SW480 (cell line): ENCODE results near the gene NAA20.

ENCODE experiments used
- DNase-seq: peaks from one replicate; pipeline ENCODE4 v3.0.0-alpha.2; 2016; ENCODE audit warnings: low spot score

Gene NAA20, protein sequence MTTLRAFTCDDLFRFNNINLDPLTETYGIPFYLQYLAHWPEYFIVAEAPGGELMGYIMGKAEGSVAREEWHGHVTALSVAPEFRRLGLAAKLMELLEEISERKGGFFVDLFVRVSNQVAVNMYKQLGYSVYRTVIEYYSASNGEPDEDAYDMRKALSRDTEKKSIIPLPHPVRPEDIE

DNA sequence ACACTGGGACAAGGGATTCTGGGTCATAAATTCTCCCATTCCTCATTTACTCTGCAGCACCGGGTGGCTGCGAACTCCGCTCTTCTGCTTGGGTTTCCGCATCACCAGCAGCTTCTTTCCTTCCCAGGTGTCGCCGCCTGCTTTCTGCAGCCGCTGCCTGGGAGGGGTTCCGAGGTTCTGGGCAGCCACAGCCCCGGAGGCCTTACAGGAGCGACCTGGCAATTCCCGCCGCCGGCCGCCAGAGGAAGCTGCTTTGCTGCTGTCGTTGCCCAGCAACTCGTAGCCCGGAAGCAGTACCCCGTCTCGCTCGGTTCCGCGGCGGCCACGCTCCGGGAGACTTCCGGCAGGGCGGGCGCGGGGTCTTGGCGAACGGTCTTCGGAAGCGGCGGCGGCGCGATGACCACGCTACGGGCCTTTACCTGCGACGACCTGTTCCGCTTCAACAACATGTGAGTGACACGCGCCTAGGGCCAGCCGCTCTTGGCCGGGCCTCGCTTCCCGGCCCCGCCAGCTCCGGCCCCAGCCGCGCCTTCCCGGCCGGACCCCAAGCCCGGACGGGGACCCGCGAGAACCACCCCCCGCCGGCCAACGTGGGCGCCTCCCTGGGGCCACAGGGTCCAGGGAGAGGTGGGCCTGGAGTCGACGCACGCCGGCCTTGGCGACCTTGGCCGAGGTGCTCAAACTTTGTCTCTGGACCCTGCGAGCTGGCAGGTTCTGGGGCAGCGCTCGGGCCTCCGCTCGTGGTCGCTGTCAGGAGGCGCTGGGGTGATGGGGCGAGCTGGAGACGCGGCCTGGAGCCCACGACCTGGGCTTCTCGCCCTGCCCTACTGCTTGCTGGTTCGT, at the start of gene NAA20:
TSS of gene NAA20 (plus strand) at position 362 of the 843 bp plus-strand sequence. CDS start at position 397, 35 bp downstream.
- DNase-seq: peak; percentile 98

DNA sequence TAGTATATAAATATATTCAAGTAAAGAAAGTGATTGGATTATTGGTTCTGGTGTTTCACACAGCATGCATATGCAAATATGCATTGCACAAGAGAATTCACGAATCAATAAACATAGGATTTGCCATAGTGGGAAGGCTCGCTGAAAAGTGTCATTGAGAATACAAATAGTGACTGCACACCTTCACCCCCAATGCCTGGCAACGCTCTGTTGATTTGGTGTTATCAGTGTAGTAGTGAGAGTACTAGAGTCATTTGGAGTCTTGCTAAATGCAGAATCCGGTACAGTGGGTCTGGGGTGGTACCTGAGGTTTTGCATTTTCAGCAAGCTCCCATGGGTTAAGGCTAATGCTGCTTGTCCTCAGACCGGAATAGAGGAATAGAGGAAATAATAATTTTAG, 49.7 kb upstream of the NAA20 start:
- no peak for DNase-seq

DNA sequence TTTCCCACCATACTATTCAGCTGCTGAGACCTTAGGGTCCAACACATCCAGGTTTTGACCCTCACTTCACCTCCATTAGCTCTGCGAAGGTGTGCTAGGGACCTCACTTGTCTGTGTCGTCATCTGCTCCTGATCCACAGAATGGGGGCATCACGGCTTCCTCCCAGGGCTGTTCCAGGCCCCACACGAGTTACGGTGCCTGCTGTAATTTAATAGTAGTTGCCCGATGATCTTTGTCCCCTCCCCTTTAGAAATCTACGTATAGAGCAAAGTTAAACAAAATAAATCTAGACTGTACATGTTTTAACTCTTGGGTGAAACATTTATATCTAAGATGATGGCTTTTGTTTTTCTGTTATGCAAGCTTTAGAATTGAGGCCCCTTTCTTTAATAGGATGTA, 49.1 kb upstream of the NAA20 start:
- DNase-seq: no peak

DNA sequence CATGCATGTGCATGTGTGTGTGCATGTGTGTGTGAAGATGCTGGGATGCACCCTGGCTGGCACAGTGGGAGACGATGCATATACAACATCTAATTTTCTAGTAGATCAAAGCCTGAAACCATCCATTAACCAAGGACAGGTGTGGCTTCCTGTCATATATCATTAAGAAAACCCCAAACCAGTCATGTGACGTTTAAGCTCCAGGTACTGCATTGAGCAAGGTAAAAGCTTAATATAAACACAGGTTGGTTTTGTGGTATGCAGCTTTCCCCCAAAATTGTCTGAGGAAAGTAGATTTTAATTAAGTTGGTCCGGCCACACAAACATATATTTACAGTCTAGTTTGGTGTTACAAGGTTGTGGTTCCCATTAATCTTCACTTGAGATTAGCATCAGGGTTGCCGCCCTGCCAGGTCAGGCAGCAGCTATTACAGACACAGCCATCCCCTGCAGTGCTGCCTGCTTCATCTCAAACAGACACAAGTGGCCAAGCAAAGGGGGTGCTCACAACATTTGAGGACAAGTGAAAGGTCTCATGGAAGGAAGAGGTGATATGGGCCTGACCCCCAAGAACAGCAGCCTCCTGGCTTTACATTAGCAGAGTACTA, 48.6 kb upstream of the NAA20 start:
- peak; percentile 99 for DNase-seq

DNA sequence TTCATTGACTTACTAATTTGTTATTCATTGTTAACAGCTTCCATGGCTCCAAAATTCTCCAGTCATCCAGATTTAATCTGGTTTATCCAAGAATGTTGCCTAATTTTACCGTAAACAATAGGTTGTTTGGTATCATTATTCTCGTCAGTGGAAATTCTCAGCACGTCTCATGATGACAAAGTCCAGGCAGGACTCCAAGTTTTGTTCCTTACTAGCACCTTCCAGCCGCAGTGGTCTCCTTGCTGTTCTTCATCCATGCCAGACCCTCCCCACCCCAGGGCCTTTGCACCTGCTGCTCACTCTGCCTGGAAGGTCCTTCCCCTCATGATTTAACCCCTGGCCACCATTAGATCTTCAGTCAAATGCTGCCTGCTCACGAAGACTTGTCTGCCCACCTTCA, 48.1 kb upstream of the NAA20 start:
- no peak for DNase-seq

DNA sequence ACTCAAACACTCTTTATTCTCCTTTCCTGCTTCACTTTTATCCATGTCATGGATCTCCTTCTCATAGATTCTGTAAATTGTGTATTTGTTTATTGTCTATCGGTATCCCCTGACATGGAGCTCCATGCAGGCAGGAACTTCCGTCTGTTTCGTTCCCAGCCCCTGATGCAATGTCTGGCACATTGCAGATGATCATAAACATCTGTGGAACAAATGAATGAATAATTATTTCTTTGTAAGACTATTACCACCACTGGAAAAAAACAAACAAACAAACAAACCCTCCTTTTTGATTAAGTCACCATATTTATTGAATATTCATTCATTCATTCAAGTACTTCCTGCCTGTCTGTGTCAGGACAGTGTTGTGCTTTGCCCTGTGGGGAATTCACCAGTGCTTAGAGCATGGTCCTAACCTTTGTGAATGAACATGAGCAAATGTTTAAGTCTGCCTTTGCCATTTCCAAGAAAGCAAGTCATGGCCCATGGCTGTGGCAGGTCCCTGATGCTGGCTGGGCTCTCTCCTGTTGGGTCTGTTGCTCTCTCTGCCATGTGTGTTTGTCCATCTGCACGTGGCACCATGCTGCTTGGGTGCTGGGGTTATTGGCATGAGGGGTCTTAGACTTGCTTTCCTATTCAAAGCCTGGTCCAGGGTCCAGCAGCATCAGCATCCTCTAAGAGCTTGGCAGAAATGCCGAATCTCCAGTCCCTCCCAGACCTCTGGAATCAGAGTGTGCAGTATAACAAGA, 47.5 kb upstream of the NAA20 start:
- no peak for DNase-seq

DNA sequence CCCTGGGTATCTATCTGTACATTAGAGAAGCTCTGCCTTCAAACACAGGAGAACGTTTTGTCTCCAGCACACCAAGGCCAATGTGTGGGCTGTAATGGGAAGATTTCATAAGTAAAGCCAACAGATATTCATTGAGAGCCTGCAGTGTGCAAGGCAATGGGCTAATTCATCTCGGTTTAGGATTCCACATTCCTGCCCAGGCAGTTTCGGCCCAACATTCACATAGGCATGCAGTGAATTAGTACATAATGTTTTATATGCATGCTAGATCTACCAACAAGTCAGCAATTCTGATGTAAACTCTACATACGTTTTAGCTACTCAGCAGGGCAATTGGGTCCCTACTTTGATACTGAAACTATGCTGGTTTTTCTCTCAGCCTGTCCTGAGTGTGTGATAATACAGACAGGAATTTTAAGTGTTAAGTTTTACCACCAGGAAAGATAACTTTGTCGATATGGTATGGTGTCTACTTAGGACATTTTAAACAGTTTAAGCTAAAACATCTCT, 46.9 kb upstream of the NAA20 start:
- DNase-seq: no peak

DNA sequence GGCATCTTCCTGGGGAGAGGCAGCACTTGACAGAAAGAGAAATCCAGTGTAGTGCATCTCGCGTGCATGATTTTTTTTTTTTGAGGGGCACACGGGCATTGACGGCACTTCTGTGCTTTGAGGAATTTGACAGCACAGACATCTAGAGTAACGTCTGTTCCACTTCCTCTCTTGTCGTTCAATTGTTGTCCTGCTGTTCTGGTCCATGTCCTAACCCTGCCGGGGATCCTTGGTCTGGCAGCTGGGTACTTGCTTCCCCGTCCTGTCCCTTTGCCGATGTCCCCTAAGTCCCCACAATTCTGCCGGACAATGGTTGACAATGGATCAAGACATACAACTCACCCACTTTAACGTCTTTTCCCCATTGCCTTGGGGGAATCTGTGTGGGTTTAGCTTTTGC, 46.0 kb upstream of the NAA20 start:
- no peak for DNase-seq

DNA sequence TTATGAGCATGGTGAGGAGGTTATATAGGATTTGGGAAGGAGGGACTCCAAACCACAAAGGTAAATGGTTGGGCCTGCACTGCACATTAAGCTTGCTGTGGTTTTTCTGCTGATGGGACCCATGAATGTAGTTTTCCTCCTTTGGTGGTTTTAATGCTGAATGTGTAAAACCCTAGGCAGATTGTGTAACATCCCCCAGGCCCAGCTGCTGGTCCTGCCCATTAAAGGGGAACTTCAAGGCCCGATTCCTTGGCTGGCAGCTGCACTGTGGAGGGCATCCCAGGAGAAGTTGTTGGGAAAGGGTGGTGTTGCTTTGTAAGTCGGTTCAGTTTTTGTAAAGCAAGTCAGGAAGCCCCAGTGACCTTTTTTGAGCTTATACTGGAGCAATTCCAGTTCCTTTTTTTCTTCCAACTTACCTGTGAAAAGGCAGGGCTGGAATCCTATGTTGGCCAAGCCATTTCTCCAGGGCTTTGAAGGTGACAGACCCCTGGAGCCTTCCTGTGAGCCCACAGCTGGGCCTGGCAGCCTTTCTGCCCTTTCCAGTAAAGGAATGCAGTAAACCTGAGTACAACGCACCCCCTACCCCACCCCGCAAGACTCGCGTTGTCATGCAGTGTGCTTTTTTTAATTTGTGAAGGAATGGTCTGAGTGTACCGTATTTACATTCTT, 43.1 kb upstream of the NAA20 start:
- peak; percentile 61 for DNase-seq

DNA sequence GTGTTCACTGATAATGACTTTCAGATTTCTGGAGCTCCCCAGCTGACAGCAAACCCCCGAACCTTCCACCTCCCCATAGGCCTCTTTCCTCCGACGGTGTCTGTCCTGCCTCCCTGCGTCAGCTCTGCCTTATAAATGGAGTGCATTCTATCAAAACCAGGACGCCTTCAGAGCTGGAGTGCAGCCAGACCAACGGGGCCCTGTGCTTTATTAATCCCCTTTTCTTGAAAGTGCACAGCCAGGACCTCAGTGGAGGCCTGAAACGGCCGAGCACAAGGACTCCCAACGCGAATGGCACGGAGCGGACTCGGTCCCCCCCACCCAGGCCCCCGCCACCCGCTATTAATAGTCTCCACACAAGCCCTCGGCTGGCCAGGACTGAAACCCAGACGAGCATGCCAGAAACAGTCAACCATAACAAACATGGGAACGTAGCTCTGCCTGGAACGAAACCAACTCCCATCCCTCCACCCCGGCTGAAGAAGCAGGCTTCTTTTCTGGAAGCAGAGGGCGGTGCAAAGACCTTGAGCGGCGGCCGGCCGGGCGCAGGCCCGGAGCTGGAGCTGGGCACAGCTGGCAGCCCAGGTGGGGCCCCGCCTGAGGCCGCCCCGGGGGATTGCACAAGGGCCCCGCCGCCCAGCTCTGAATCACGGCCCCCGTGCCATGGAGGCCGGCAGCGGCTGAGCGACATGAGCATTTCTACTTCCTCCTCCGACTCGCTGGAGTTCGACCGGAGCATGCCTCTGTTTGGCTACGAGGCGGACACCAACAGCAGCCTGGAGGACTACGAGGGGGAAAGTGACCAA, 42.3 kb upstream of the NAA20 start:
- peak; percentile 55 for DNase-seq

DNA sequence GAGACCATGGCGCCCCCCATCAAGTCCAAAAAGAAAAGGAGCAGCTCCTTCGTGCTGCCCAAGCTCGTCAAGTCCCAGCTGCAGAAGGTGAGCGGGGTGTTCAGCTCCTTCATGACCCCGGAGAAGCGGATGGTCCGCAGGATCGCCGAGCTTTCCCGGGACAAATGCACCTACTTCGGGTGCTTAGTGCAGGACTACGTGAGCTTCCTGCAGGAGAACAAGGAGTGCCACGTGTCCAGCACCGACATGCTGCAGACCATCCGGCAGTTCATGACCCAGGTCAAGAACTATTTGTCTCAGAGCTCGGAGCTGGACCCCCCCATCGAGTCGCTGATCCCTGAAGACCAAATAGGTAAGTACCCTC, 41.7 kb upstream of the NAA20 start:
- peak; percentile 54 for DNase-seq

DNA sequence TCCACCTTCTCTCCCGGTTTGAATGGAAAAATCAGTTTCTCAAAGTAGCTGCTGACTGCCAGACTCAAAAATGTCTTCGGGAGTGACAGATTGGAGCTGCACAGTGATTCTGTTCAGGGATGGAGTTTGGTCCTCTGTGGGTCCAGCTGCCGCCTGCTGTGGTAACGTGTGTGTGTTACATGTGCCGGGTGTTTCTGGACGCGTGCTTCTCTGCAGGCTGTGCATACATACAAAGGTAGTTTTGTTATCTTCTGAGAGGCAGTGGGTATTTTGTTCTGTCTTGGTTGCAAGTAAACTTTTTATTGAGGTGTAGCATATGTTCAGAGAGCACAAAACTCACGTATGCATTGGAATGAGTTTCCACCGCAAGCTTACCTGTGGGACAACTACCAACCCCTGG, 41.3 kb upstream of the NAA20 start:
- DNase-seq: peak; percentile 55

DNA sequence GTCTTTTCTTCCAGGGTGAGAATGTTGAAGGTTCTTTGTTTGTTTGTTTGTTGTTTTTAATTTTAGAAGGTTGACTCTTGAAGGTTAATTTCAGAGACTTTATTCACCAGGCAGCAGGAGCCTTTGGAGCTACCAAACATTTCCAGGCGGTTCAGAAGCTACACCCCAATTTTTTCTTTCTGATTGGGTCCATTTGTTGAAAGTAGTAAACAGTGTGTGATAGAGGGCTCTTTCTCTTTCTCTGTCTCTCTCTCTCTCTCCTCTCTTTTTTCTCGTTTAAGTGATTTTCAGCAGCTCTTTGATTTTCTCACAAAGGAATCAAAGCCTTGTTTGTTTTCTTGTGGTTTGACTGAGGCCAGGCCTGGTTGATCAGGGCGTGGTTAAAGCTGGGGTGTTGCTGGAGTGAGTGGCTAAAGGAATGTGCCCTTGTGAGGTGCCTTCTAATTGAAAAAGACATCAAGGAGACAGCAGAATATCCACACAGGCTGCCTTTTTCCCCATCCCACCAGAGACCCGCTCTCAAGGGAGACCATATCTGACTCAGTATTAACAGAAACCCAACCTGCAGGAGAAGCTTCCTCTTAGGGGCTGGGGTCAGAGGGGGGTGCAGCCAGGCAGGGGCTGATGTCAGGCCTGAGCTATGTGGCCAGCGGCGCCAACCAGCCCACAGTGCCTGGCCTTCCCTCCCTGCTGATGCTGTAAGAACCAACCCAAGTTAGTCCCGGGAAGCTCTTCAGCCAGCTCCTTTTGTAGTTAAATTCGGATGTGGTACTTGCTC, 40.4 kb upstream of the NAA20 start:
- DNase-seq: peak; percentile 91

DNA sequence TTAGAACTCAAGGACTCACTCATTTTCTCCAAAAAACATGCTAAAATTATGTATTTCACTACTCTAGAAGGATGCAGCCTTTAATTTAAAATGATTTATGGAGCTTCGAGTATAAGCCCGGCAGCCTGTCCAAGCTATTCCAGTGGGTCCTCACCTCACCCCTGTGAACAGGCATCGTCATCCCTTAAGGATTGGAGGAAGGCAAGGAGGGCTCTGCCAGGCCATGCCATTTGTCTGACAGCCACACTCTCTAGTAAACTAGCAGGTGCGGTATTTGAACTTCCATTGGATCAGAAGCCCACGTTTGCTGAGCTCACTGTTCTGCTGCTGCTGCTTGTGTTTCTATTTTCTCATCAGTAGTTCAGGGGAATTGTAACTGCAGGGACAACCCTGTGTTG, 39.8 kb upstream of the NAA20 start:
- DNase-seq: no peak

DNA sequence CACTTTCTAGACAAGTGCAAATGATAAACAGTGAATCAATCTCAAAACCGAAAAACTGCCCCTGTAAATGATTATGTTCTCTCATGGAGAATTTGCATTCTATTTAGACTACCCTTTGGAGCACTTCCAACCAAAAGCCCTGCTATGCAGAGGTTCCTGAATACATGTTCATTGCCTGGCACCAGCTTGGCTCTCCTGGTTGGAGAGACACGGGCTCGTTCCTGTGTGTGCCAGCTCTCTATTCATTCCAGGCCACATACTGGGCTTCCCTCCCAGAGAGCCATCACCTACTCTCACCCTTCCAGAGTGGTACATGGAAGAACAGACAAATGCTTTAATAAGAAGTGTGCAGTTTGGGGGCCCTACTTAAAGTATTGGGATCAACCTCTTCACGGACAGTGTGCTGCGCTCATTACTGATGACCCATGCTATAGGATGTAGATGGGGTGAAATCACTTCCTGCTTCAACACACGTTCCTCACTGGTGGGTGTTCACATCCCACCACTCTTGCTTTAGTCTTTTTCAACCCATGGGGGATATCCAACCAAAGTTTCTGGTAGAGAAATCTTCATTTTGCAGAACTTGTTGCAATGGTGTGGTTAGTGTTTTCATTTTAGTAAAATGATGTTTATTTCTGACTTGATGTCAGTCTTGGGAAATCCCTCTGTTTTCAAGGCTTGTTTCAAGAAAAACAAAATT, 38.5 kb upstream of the NAA20 start:
- DNase-seq: no peak

DNA sequence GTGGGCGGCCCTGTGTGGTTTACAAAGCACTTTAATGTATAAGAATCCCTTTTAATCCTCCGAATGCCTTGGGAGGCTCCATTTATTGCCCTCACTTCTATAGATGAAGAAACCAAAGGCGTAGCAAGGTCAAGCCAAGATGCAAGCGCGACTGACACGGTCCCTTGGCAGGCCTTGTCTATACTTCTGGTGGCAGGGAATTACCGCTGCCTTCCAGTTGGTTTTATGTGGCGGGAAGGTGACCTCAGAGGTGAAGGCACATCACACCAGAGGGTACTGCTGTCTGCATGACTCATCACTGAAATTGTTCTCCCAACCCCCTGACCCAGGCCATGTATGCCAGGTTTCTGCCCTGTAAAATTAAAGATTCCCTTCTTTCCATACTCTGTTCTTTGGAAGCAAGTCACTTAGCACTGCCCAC, 36.1 kb upstream of the NAA20 start:
- DNase-seq: peak; percentile 94

DNA sequence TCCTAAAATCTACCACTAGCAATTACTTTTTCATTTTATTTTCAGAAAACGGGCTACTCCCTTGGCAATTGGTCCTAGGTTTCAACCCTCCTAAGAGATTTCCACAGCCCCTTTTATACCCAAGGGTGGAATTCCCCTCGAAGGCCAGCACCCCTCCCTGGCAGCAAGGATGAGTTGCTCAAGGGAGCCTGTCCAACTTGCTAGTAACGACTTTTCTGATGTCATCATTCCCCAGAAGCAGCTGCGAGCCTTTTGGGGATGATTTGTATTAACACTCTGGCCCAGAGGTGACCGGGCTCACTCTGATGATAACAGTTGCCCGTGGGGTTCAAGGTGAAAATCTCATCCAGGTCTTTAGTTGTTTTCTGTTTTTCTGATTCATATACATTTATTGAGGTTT, 30.7 kb upstream of the NAA20 start:
- DNase-seq: no peak

DNA sequence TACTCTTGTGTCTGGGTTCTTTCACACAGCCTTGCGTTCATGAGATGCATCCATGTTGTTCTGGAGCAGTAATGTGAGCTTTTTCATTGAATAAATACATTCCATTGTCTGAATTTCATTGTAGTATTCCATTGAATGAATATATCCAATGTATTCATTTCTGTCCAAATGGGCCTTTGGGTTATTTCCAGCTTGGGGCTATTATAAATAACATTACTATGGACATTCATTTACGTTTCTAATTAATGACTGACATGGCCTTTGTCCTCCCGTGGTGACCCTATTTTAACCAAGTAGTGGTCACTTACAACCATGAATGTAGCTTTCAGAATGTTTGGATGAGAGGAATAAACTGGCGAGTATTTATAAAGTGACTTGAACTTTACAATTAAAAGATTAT, 30.1 kb upstream of the NAA20 start:
- DNase-seq: no peak

DNA sequence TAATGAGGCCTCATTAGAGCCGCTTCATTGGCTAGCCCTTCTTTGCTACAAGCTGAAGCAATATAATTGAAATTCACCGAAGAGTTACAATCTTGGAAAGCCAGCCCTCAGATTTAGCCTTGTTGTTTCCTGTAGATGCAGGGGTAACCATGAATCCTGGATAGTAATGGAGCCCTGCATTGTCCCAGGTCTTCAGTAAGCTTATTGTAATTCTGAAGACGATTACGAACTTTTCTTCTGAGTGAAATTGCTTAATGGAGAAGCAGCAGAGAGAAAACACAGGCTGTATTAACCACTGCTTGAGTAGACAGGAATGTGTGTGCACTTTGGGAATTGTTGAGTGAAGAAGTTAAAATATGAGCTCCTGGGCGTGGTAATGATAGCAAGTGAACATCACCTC, 26.3 kb upstream of the NAA20 start:
- DNase-seq: no peak

DNA sequence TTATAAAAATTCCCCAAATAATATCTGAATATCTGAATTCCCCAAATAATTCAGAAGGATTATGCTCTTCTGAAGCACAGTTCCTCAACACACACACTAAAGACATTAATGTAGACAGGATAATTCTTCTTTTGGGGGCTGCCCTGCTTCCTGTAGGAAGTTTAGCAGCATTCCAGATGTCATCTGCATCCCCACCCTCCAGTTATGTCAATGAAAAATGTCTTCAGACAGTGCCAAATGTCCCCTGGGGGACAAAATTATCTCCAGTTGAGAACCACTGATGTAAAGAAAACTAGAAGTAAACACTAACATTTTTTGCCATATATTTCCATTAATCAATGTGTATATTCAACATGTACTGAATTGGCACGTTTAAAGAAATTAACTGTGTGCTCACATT, 25.9 kb upstream of the NAA20 start:
- DNase-seq: no peak
